ENCODE results near the gene MYLK. TPM values are rescaled to one million over a fixed set of nuclear protein-coding genes. Genes with fewer than 3 reads are reported as not detected.

MYLK gene
- total RNA-seq, 2 experiments from 2014 or later: 0.22 TPM; not detected in 1

DNA sequence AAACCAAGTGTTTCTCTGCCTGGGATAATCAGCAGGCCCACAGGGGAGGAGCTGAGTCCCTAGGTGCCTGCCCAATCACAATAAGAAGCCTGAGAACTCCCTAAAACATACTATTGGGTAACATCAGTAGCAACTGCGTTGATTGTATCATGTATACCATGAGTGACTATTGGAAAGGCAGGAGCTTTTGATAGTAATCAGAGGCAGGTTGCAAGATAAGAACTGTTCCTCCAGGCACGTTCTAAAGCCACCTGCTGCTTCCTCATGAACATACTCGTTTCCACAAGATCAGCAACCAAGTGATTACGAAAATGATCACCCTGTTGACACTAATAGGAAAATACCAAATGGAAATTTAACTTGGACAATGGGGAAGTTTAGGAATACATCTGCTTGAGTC is 6.7 kb downstream of the MYLK start:
- no peaks in the 10 kb centered on the region for H3K36me3 ChIP-seq (ENCODE audit: insufficient read depth, low read length)
- POLR2A ChIA-PET: no interaction called here
- peaks cover 29% of the 10 kb centered on the region for H3K27me3 Mint-ChIP-seq

DNA sequence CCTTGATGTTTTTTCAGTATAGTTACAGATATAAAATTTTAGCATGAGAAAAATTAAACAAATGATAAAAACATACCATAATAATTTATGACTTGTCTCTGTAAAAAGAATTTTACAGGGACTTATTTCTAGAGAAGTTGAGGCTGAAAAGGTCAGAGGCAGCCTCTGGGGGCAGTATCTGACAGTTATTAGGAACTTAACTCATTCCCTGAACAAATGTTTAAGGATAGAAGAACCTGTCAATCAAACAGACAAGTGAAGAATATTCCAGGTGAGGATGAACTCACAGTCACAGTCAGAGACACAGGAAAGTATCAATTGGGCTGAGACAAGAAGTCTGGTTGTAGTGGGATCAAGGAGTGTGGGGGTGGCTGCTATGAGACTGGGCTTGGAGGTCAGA is 7.3 kb downstream of the MYLK start:
- no peaks in the 10 kb centered on the region for H3K9me3 Mint-ChIP-seq
- H3K27me3 Mint-ChIP-seq: peaks cover 27% of the 10 kb centered on the region
- H3K9me3 ChIP-seq (ENCODE audit: control insufficient read depth in 1 of 2, insufficient read depth in 1 of 2, low read length in 2 of 2): no peaks in the 10 kb centered on the region
- H3K36me3 Mint-ChIP-seq (ENCODE audit: low read depth): no peaks in the 10 kb centered on the region
- H3K4me3 ChIP-seq (ENCODE audit: low read length): no peak overlapping the region
- H3K27ac ChIP-seq (ENCODE audit: low read depth in 1 of 2, low read length in 2 of 2): no peak overlapping the region
- intact Hi-C loops (cut with DNase I, micrococcal nuclease): no loop called here
- ATAC-seq (ENCODE audit: poor library complexity) (no peak), DNase-seq (no peak)
- no peaks in the 10 kb centered on the region for H3K36me3 ChIP-seq (ENCODE audit: insufficient read depth, low read length)
- TF ChIP-seq, protein P1, sequence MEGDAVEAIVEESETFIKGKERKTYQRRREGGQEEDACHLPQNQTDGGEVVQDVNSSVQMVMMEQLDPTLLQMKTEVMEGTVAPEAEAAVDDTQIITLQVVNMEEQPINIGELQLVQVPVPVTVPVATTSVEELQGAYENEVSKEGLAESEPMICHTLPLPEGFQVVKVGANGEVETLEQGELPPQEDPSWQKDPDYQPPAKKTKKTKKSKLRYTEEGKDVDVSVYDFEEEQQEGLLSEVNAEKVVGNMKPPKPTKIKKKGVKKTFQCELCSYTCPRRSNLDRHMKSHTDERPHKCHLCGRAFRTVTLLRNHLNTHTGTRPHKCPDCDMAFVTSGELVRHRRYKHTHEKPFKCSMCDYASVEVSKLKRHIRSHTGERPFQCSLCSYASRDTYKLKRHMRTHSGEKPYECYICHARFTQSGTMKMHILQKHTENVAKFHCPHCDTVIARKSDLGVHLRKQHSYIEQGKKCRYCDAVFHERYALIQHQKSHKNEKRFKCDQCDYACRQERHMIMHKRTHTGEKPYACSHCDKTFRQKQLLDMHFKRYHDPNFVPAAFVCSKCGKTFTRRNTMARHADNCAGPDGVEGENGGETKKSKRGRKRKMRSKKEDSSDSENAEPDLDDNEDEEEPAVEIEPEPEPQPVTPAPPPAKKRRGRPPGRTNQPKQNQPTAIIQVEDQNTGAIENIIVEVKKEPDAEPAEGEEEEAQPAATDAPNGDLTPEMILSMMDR (IDR thresholded peaks at IDR 0.05): no peak
- no peaks in the 10 kb centered on the region for H3K4me1 ChIP-seq (ENCODE audit: insufficient read depth, low read length)
- H3K4me1 Mint-ChIP-seq (ENCODE audit: low read depth): no peaks in the 10 kb centered on the region
- H3K27ac Mint-ChIP-seq: no peak overlapping the region
- CTCF ChIA-PET: no interaction called here
- no peak overlapping the region for H3K4me3 Mint-ChIP-seq
- POLR2A ChIA-PET: no interaction called here
- H3K27me3 ChIP-seq (ENCODE audit: control insufficient read depth in 1 of 2, insufficient read depth in 2 of 2, low read length in 2 of 2): peaks cover 0 to 5% of the 10 kb centered on the region in 2 experiments

More for the DNA sequence above, 6.7 kb downstream of the MYLK start:
- DNase-seq (no peak), ATAC-seq (ENCODE audit: poor library complexity) (no peak)
- H3K27me3 ChIP-seq (ENCODE audit: control insufficient read depth in 1 of 2, insufficient read depth in 2 of 2, low read length in 2 of 2): peaks cover 2 to 11% of the 10 kb centered on the region in 2 experiments
- CTCF ChIA-PET: no interaction called here
- H3K9me3 ChIP-seq (ENCODE audit: control insufficient read depth in 1 of 2, insufficient read depth in 1 of 2, low read length in 2 of 2): no peaks in the 10 kb centered on the region
- H3K4me3 ChIP-seq (ENCODE audit: low read length): no peak overlapping the region
- Mint-ChIP-seq H3K4me3 (no peak overlapping the region), H3K27ac (no peak overlapping the region), H3K4me1 (ENCODE audit: low read depth) (peaks cover under 1% of the 10 kb centered on the region), H3K9me3 (no peaks in the 10 kb centered on the region), H3K36me3 (ENCODE audit: low read depth) (no peaks in the 10 kb centered on the region)
- no peak overlapping the region for H3K27ac ChIP-seq (ENCODE audit: low read depth in 1 of 2, low read length in 2 of 2)
- intact Hi-C loops (cut with DNase I, micrococcal nuclease): no loop called here
- no peaks in the 10 kb centered on the region for H3K4me1 ChIP-seq (ENCODE audit: insufficient read depth, low read length)
- TF ChIP-seq, protein P1 (IDR thresholded peaks at IDR 0.05): no peak

DNA sequence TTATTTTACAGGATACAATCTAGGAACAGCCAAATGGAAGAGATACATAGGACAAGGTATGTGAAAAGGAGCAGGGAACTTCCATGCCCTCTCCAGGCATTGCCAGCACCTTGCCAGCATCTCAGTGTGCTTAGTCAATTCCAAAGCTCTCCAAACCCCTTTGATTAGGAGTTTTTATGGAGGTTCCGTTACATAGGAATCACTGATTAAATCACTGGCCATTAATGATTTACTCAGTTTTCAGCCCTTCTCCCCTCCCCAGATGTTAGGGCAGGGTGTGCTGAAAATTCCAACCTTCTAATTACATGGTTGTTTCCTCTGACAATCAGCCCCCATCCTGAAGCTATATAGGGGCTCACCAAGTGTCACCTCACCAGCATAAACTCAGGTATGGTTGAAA is 11.5 kb downstream of the MYLK start:
- no peaks in the 10 kb centered on the region for H3K4me1 ChIP-seq (ENCODE audit: insufficient read depth, low read length)
- Mint-ChIP-seq H3K36me3 (ENCODE audit: low read depth) (no peaks in the 10 kb centered on the region), H3K27me3 (peaks cover 18% of the 10 kb centered on the region), H3K9me3 (no peaks in the 10 kb centered on the region), H3K4me1 (ENCODE audit: low read depth) (no peaks in the 10 kb centered on the region), H3K27ac (no peak overlapping the region), H3K4me3 (no peak overlapping the region)
- H3K9me3 ChIP-seq (ENCODE audit: control insufficient read depth in 1 of 2, insufficient read depth in 1 of 2, low read length in 2 of 2): no peaks in the 10 kb centered on the region
- H3K27me3 ChIP-seq (ENCODE audit: control insufficient read depth in 1 of 2, insufficient read depth in 2 of 2, low read length in 2 of 2): no peaks in the 10 kb centered on the region
- POLR2A ChIA-PET: no interaction called here
- intact Hi-C loops (cut with DNase I, micrococcal nuclease): no loop called here
- DNase-seq: no peak
- no peak overlapping the region for H3K27ac ChIP-seq (ENCODE audit: low read depth in 1 of 2, low read length in 2 of 2)
- H3K36me3 ChIP-seq (ENCODE audit: insufficient read depth, low read length): no peaks in the 10 kb centered on the region
- no peak for ATAC-seq (ENCODE audit: poor library complexity)
- TF ChIP-seq, protein P1 (IDR thresholded peaks at IDR 0.05): no peak
- CTCF ChIA-PET: no interaction called here
- no peak overlapping the region for H3K4me3 ChIP-seq (ENCODE audit: low read length)
